Midbrain (tissue), 1 donor: ENCODE measurements around the gene OVCA2.
"Not testable (repeated sequence)": the region's sequence is repeated elsewhere in the genome, so short reads cannot be mapped to it uniquely, and the experiment has no call there.

Experiments
- DNase-seq: peaks from one replicate; lab custom pipeline; 2025; lab: John Stamatoyannopoulos, UW

The OVCA2 gene

DNA sequence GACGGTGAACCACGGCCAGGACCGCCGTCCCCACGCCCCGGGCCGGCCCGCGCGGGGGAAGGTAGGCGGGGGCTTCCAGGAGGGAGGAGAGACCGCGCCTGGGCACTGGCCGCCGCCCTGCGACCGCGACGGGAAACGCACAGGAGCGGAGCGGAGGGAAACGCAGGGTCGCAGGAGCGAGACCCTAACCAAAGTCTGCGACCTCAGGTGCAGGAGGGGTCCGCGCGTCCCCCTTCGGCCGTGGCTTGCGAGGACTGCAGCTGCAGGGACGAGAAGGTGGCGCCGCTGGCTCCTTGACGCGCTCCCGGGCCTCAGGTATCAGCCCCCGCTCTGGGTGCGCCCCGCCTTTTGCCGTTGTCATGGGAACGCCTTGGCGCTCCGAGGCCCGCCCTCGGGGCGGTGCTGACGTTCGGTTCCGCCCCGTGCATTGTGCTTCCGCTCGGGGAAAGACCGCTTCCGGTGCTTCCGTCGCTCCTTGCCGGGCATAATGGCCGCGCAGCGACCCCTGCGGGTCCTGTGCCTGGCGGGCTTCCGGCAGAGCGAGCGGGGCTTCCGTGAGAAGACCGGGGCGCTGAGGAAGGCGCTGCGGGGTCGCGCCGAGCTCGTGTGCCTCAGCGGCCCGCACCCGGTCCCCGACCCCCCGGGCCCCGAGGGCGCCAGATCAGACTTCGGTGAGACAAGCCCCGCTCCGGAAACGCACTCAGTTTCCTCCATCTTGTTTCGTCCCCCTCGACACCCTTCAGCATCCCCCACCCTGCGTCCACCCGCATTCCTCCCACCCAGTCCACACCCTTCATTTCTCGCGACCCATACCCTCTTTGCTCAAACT, at the start of gene OVCA2:
Gene OVCA2, plus strand, starts transcription at position 462 of the 829 bp plus-strand sequence. Its CDS starts 26 bp downstream, at position 488.
- DNase-seq: peak; percentile 94

GRCh38 chr17:1992541-1992940, 49.3 kb upstream of the OVCA2 start:
- DNase-seq: peak; percentile 28

DNA sequence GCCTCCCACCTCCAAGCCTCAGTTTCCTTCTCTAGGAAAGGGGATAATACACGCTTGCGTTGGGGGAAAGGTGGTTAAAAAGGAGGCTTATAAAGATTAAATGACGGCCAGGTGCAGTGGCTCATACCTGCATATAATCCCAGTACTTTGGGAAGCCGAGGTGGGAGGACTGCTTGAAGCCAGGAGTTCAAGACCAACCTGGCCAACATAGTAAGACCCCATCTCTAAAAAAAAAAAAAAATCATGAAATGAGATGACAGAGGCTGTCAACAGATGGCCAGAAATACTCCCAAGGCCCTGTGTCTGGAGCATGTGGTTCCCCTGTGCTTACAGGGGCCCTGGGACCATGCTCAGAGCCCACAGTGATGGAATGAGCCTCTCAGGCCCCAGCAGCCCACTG, 47.1 kb upstream of the OVCA2 start:
- no peak for DNase-seq

DNA sequence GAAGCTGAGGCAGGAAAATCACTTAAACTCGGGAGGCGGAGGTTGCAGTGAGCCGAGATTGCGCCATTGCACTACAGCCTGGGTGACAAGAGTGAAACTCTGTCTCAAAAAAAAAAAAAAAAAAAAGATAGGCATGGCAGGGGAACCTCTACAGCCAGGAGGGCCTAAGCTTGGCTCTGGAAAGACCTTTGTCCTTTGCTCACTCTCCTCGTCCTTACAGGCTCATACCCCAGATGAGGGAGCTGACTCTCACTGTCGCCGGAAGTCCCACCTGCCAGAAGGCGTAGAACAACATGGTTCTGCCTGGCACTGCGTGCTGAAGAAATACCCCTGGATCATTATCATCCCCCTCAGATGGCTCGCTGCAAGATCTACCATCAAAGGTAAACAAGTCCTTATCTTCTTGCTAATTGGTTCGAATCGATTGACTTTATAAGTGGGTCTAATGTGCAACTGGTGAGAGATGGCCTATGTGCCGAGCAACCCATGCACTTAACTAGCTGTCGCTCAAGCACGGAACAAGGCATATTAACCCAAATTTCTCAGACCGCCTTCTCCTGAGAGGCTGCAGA, 46.4 kb upstream of the OVCA2 start:
- DNase-seq: no peak

- DNase-seq: no peak
These were observed 45.7 kb upstream of the OVCA2 start for GRCh38 chr17:1995907-1996799.

DNA sequence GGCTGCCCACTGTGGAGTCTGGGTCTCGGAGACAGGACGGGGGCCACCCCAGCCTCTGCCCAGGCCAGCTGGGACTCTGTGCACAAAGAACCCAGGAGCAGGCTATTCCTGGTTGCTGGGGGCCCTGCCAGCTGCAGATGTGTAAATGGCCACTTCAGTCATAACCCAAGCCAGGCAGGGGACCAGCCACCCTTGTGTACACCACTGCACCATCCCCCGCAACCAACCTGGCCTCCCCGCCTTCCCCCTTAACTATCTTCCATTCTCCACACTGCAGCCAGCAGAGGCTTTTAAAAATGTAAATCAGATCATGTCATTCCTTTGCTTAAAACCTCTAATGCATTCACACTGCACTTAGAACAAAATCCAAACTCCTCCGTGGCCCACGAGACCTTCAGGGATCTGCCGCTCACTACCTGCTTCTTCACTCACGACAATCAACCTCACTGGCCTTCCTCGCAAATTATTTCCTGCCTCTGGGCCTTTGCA, 45.0 kb upstream of the OVCA2 start:
- DNase-seq: no peak

- no peak for DNase-seq
These were observed 44.4 kb upstream of the OVCA2 start for GRCh38 chr17:1997289-1997926.

DNA sequence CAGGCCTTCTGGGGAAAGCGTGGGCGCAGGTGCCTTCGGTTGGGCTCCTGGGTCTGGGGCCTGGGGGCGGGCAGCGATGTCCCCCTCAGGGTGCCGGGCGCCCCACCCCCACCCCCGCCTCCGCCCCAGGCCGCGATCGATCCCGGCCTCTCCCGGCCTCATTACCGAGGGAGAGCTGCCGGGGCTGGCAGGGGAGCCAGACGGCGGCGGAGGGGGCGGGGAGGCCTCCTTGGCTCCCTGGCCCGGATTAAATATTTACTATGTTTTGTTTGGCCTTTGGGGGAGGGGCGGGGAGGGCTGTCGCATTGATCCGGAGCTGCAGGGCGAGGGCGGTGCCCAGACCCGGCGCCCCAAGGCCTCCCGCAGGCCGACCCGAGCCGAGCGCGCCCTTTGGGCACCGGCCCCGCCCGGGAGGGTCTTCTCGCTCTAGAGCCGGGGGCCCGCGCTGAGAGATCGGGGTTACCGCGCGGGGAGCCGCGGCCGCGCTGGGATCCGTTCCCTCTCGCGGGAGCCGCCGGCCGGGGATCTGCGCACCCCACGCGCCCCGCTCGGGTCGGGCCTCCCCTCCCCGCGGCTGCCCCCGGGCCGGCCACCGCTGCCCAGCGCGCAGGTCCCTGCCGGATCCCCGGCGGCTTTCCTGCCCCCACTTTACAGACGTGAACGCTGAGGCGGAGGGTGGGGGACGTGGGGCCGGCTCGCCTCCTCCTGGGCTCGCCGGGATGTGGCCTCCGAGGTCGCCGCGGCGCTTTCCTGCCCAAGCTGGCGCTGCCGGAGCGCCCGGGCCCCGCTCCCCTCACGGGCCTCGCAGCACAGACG, 43.7 kb upstream of the OVCA2 start:
- no peak for DNase-seq

DNA sequence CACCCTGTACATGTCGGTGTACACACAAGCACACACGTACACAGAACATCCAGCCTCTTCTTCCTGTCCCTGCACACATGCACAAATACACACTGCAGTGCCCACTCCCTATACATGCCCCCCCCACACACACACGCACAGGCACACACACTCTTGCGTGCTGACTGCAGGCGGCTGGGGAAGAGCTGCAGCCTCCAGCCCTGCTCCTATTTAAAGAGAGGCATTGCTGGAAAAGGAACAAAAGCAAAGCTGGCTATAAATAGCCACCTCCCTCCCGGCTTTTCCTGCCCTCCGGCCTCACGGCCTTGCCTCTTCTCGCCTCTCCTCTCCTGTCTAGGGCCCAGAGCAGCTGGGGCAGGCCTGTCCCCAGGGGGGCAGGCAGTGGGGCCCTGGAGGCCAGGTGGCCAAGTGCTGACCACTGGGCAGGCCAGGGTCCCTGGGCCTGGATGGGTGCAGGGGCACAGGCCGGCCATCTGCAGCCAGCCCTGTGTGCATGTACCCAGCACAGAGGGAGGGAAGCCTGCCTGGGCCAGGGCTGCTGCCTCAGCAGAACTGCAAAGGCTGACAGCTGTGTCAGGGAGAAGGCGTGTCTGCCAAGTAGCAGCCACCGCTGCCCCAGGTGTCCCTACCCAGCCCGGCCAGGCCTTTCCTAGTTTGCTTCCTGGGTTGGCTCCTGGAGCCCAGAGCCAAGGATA, 42.1 kb upstream of the OVCA2 start:
- peak; percentile 43 for DNase-seq

DNA sequence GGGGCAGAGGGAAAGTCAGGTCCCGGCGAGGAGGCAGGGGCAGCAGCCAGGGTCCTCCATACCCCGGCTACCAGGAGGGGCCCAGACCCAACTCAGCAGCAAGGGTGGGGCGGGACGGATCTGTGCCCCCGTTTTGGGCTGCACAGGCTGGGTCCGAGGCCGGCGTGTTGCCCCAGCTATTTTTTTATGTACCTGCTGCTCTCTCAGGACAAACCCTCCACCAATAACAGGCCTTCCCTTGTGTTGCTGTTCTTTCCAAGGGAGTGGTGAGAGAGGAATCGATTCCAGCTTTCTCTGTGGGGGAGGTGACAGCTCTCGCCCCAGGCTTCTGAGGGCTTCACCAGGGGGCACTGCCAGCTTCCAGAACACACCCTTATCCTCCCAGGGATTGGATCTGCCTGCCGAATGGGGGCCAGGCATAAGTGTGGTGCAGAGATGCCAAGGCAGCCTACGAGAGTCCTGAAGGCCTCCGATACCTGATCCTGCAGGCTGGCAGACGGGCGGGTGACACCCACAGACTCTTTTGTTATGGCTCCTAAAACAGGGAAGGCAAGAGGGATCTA, 39.0 kb upstream of the OVCA2 start:
- no peak for DNase-seq

- DNase-seq: no peak
These were observed 38.3 kb upstream of the OVCA2 start for GRCh38 chr17:2003525-2003924.

DNA sequence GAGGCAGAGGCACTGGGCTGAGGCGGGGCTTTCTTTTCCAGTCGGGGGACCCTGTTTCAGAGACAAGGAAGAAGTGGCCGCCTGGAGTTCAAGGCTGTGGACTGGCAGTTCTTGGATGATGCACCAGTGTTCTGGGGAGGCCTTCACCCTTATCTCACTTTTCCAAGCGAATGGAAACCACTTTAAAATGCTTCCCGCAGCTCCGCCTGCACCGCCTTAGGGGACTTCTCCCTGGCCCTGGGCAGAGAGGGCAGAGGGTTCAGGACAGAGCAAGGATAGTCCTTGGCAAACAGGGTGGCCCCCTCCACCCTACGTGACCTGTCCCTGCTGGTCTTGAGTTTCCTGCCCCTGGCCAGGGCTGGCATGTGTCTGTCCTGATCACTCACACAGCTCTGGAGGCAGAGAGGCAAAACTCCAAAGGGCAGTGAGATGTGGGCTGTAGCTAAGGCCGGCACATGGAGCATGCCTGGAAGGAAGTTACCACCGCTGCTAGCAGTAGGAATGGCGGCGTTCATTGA, 37.3 kb upstream of the OVCA2 start:
- no peak for DNase-seq

- DNase-seq: no peak
These were observed 33.3 kb upstream of the OVCA2 start for GRCh38 chr17:2008332-2009126.

DNA sequence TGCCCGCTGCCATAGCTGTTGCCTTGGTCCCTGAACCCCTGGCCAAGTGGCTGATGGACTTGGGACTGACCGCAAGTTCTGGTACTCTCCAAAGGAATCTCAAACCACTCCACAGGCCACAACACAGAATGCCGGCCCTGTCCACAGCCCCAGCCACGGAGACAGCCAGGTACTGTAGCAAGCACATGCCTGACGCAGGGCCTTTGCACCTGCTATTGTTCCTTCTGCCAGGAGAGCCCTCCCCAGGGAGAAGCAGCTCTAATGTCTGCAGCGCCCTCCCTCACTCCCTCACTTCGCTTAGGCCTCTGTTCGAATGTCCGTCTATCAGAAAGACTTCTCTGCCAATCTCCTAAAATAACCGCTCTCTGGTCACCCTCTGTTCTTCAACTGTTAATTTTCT, 32.1 kb upstream of the OVCA2 start:
- no peak for DNase-seq

GRCh38 chr17:2011411-2012371, 30.1 kb upstream of the OVCA2 start:
- DNase-seq: no peak

DNA sequence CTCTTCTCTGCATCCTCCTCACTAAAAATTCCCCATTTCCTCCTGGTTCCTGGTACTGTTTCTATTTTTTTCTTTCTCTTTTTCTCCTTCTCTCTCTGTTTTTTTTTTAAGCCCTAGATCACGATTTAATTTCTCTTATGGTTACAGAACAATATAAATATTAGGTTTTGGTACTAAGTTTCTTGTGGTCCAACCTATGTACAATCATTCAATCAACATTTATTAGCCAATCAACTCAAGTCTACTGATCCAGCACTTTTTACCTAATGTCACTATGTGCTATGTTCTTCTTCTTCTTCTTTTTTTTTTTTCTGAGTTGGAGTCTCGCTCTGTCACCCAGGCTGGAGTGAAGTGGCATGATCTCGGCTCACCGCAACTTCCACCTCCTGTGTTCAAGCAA, 29.3 kb upstream of the OVCA2 start:
- DNase-seq: no peak

DNA sequence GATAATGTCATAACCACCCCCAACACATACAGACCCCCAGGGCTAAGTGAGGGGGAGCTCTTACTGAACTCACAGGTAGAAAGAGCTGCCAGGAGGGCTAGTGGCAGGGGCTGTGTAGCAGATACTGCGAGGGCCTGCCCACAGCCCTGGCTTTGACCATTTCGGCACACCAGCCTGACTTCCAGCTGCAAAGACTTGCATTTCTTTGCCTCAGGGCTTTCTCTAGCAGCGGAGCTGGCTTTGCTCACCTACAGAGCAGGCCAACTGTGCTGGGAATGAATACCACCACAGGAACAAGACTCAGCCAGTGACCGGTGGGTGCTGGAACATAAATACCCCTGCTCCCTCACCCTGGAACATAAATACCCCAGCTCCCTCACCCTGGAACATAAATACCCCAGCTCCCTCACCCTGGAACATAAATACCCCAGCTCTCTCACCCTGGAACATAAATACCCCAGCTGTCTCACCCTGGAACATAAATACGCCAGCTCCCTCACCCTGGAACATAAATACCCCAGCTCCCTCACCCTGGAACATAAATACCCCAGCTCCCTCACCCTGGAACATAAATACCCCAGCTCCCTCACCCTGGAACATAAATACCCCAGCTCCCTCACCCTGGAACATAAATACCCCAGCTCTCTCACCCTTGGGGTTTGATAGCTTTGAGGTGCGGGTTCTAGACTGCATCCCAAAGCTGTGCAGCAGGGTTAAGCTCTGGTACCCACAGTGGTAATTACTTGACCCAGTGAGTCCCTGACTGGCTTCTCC, 28.4 kb upstream of the OVCA2 start:
- not testable (repeated sequence) for DNase-seq
